HG03521 (cell line): ENCODE data around the gene SETD1B.

Experiments
- ATAC-seq: cut with Tn5 transposase; IDR thresholded peaks from one replicate; pipeline ENCODE4 v1.9.1; 2021; ENCODE audit warnings: mild to moderate bottlenecking, moderate library complexity; ENCODE audit not compliant: unreplicated experiment

SETD1B gene

DNA sequence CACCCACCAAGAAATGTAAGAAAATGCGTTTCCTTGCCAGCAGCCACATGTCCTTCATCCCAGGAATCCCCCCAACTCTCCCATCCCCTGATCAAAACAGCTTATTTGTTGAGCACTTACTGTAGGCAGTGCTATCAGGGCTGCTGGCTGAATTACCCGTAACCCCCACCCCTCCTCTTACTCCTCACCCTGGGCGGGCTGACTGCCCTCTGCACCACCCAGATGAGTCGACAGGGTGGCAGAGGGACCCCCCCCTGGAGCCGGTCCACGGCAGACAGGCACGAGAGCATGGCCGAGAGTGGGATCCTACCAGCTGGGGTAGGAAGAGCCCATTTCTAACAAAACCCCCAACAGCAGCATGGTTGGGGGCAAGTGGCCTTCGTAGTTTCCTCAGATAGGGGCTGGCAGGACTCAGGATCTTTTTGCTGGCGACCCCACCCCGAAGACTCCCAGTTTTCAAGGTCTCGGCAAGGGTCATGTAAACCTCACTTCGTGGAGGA lies 9.2 kb upstream of the SETD1B start:
- no peak for ATAC-seq

DNA sequence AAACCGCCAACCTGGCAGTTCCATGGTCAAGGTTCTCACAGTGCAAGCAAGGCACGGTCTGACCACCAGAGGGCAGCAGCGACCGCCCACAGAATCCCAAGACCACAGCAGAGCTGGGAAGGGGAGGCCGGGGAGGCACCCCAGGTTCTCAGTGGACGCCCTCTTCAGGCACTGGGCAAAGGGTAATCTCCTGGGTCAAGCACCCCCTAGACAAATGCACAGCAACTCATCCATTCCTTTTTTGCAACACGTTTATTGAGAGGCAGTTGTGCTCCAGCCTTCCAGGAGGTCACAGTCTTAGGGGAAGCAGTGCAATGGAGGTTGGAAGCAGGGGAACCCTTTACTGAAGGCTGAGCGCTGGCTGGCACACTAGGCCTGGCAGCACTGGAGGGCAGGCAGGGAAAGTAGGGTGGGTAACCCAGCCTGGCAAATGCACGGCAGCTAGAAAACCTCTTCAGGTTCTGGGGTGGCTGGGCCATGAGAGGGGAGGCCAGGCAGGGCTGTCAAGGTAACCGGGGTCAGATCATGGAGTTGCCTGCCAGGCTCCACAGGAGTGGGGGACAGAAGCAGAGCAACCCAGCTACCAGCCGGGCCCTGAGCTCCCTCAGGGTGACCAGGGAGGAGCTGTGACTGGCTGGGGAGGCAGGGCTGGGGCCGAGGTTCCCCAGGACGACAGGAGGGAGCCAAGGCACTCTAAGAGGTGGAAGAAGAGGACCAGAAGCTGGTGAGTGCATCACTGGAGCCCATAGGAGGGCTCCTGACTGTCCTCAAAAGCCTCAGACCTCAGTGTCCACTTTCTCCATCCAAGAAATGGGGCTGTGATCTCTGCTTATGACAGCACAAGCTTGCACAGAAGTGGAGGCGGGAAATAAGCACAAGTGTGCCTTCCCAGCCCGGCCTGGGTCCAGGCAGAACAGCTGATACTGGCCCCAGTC lies 8.5 kb upstream of the SETD1B start:
- no peak for ATAC-seq

DNA sequence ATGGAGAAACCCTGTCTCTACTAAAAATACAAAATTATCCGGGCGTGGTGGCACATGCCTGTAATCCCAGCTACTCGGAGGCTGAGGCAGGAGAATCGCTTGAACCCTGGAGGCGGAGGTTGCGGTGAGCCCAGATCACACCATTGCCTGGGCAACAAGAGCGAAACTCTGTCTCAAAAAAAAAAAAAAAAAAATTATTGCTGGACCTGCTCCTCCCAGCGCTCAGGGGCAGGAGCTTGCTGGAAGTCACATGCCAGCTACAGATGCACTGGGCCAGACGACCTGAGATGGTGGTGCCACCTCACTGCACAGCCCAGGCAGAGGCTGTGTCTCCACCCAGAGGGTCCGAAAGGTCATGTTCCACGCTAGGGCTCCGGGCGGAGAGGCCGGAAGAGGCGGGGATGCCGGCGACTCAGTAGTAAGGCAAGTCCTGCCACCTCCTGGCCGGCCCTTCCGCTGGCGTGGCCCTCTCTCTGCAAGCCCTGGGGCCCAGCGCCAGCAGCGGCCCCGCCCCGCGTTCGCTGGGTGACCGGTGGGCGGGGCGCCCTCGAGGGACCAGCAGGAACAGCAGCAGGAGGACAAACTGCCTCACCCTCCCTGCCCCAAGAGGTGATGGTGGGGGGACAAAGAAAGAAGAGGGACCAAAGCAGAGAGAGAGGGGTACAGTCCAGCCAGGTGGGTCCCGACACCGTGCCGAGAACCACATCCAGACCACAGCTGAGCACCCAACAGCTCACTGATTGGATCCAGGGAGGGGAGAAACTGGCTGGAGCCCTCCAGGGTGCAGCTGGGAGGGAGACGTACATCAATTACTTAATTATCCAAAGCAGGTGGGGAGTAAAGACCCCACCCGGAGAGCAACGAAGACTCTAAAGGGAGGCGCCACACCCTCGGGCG lies 6.7 kb upstream of the SETD1B start:
- no peak for ATAC-seq

DNA sequence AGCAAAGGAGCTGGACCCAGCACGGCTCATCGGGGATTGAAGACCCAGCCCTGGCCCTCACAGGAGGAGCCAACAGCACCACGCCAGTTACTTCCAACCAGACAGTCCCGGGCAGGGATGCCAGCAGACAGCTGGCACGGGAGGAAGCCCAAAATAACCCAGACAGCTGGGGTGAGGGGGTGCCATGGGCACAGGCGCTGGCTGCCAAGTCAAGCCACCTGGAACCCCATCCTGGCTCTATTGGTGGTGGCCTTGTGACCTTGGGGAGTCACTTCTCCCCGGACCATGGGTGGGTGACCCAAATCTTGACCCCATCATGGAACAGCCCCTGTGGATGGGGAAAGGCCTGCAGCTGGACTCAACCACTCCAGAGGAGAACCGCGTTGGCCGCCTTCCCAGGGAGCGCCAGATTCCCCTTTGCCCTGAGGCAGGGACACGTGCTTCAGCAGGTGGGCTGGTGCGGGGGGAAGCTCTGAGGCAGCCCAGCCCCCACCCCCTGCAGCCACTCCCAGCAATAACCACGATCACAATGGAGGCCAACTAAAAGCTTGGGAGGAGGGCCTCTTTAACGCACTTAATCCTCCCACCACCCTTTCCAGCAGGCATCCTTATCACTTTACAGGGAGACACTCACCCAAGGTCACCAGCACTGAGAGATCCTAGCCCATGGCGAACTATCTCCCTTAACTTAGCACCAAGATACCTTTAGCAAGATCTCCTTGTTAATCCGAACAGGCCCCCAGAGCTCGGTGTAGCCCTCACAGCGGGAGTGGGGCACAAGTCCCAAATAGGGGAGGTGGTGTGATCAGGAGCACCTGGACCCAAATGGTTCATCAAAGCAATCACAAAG lies 5.6 kb upstream of the SETD1B start:
- ATAC-seq: no peak

DNA sequence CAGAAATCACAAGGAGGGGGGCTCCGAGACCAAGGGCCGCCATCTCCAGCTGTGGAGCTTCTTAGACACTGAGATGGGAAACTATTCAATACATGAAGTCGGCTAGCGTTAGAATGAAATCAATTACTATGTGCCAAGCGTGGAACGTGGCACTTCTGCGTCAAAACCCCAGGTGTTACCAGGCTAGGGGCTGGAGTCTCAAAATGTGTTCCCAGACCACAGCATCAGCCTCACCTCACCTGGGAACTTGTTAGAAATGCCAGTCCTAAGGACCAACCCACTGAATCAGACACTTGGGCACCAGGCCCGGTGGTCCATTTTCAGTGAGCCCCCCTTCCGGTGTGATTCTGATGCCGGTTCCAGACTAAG lies 5.0 kb upstream of the SETD1B start:
- ATAC-seq: no peak

DNA sequence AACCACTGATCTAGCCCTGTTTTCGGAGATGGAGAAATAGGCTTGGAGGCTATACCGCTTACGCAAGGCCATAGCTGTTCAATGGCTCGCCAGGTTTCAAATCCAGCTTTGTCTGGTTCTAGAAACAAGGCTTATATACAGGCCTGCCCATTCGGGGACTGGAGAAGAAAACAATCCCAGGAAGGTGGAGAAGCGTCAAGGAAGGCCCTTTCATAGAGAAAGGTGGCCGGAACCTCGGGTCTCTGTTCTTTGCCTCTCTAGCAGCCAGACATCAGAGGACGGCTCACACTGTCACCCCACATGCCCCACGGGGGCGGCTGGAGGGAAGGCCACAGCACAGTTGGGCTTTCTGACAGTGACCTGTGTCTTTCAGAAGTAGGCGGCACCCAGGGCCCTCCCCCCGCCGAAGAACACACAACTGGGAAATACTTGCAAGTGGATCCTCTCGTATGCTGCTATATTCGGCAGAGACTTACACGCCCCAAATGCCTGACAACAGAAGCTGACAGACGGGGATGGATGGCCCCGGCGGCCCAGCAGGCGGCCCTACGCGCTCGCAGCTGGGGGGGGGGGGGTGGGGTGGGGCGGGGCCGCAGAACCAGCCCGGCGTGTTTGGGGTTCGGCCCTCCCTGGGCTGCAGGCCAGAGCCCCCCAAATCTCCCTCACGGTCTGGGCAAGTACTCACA lies 4.5 kb upstream of the SETD1B start:
- no peak for ATAC-seq

DNA sequence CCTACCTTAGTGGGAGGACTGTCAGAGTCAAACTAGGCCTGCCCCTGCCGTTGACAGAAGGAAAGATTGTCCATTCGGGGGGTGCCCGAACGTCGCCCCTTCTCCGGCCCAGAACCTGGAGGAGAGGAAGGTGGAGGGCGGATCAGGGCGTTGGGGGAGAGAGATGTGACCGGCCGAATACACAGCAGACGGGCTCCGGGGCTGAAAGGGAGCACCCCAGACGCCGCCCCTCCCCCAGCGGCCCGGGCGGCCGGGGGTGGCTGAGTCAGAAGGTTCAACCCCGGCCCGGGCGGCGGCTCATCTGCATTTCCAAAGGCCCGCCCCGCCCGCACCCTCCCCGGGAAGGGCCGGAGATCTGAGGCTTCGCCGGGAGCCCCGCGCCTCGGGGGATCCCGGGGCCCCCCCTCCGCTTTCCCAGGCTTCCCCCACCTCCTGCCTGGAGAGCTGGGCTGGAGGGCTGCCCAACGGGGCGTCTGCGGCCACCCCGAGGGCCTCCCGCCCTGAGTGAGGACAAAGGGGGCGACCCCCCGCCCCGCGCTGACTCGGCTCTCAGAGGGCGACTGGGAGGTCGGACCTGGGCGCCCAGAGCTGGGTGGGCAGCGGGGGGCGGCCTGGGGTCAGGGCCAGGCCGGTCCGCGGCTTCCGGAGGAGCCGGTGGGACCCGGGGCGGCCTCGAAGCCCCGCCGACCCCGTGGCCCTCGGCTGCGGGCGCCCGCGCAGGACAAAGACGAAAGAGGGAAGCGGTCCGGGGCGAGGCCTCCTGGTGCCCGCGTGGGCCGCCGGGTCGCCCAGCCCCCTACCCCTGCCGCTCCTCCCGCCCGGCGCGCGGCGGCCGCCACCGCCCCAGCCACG lies 3.7 kb upstream of the SETD1B start:
- no peak for ATAC-seq

DNA sequence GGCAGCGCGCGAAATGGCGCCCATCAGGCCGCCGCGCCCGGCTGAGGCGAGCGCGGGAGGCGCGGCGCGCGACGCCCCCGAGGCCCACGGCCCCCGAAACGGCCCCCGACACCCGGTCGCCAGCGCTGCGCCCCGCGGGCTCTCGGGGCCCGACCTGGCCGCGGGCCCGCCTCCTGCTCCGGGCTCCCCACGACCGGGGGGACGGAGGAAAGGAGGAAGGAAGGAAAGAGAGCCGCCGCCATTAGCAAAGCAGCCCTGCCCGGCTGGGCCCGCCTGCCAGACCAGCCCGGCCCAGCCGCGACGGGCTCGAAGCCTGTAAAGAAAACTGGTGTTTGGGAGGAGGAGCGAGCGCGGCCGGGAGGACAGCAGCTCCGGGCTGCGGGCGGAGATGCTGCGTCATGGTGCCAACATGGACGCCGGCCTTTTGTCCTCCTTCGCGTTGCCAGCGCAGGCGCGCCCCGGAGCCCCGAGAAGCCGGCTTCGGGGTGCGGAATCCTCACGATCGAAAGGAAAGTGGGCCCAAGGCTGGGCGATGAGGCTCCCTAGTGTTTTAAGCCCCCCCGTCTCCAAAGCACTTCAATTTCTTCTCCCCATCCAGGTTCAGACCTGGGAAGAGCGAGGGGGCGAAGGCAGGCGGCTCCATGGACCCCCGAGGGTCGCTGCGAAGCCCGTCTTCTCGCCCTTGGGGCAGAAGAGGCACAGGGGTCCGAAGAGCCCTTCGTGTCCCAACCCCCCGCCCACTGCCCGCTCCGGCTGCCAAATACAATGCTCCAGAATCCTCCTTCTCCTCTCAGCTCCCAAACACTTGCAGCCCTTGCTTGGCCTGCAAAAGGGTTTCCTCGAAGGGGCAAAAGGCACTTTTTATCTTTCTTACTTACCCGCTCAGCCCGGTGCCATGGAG lies 2.9 kb upstream of the SETD1B start:
- no peak for ATAC-seq

DNA sequence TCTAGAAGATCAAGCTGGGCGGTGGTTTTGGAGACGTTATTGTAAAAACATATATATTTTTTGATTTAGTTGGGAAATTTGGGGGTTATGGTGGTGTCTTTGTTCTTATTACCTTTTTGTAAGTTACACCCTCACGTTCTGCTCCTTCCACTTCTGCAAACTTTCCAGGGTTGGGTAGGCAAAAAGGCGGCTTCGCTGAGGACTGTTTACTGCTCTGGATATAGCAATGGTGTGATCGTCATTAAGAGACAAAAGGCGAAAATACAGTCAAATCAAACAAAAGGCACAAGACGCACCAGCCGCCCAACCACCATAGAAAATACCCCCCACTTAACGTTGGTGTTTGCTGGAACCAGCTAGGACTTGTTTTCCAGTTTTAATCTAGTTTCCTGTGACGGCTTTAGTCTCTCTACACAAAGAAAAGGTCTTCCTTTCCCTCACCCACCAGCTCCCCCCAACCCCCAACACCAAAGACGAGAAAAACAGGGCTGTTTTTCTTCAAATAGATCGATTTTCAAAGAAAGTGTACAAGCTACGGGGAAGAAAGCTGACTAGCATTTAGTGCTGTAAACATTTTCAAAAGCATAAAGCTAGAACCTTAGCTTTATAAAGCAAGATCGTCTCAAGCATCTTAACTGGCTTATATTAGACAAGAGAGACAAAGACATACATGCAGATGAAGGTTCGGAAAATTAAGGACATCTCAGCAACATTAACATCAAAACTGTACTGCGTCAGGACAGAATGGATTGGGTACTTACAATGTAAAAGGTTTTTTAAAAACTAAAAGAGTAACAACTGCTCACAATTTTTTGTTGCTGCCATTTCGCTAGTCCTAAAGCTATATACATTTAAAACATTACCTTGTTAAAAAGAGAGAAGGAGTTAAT lies 2.0 kb upstream of the SETD1B start:
- no peak for ATAC-seq

DNA sequence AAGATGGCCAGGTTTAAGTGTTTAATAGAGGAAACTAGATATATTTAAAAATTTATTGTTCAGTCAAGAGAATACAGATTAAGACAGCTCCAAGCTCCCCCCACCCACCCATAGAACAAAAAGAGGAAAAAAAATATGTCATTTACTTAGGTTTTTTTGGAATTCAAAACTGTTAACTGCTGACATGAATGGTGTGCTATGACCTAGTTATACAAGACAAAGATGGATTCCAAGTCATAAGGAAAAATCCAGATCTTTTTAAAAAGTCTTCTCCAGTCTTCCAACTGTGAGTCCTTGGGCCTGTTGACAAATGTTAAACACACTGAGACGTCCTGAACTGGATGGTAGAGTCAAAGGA lies 1.3 kb upstream of the SETD1B start:
- no peak for ATAC-seq

DNA sequence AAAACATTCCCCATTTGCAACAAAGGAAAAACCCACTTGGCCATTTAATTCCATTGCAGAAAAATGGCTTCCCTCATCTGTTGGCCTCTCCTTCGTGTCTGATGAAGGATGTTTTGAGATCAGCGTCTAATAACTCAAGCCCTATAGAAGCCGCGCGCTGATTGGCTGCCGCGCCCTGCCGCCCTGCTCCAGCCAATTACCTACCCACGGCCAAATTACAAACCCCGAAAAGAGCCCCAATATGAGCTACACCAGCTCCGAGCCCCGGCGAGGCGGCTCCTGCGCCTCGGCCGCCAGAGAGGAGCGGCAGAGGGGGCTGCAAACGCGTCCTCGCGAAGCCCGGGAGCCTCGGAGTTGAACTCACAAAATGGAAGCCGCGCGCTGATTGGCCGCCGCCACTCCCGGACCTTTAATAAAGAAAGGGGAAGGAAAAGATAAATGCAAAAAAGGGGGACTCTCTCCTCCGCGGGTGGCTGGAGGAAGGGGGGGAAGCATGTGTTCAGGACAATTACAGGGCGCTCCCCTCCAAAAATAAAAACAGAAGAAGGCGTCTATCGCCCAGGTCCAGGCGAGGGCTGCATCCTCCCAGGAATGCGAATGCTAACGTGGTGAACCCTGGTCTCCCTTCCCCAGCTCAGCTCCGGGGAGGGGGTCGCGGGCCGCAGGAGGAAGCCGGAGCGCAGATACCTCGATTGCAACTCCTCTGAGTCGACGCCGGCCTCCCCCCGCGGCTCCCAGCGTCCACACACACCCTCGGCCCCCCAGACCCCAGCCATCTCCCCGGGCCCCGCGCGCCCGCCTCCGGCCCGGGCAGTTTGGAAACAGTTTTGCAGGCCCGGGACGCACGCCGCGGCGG lies 738 bp upstream of the SETD1B start:
- ATAC-seq: peak; percentile 37

DNA sequence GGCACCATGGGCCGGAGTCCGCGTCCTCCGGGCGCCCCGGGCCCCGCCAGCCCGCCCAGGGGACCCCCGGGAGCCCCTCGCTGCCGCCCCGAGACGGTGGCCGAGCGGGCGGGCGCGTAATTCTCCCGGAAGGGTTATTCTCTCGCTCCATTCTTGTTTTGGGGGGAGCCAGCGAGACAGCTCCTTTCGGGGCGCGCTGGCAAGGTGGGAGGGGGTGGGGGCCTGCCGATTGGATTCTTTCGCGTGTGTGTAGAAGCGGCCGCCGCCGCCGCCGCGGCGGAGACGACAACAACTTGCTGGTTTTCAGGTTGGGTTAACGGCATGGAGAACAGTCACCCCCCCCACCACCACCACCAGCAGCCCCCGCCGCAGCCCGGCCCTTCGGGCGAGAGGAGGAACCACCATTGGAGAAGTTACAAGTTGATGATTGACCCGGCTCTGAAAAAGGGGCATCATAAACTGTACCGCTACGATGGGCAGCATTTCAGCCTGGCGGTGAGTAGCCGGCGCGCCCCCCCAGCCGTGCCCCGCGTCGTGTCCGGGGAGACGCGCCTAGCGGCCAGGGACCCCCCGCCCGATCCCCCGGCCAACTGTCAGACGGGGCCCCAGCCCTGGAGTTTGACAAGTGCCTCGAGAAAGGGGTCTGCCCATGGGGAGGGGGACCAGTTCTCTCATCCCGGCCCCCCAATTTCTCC lies 755 bp downstream of the SETD1B start:
- ATAC-seq: no peak

DNA sequence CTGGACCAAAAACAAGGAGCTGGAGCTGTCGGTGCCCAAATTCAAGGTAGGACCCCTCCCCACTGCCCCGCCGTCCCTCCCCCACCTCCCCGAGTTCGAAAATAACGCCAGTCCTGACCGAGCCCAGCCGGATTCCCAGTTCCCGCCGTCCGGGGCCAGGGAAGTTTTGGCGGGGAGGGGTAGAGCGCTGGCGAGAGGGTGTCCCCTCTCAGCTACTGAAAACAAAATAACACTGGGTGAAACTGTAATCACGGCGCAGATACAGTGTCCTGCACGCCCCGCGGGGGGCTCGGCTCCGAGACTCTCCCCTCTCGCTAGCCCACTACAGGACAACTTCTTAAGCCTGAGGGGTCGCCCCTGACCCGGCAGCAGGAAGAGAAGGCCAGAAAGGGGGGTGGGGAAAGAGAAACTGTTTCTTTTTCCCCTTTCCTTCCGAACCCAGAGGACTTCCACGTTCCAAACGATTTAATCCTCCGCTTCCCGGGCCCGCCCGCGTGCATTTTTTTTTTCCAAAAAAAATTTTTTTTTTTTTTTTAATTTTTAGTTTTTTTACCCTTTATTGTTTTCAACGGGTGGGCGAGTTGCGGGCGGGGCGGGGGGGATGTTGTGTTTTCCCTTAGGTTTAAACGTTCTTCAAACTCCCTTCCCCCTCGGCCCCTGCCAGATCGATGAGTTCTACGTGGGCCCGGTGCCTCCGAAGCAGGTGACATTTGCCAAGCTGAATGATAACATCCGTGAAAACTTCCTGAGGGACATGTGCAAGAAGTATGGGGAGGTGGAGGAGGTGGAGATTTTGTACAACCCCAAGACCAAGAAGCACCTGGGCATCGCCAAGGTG lies 1.6 kb downstream of the SETD1B start:
- ATAC-seq: no peak

DNA sequence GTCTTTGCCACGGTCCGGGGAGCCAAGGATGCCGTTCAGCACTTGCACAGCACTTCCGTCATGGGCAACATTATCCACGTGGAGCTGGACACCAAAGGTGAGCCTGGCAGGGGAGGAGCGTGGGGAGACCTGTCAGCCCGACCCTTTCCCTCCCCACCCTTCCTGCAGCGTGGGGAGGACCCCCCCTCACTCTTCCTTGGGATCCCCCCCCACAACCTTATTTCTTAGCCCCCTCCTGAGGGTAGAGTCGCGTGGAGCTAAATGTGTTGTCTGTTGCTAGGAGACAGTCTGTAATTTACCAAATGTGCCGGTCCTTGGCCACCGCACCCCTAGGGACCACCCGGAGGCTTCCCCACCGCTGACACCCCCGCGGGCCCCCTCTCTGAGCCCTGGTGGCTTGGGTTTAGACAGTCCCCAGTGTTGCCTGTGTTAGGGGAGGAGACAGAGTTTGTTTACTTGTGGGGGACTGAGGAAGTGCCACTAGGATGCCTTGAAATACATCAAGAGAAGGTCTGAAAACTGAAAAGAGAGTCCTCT lies 2.3 kb downstream of the SETD1B start:
- no peak for ATAC-seq
